Adrenal gland (tissue), 12 donors: ENCODE data around the gene PANK1. TPM values are rescaled to one million over a fixed set of nuclear protein-coding genes. Genes with fewer than 3 reads are reported as not detected.
"Not testable (repeated sequence)": the region's sequence is repeated elsewhere in the genome, so short reads cannot be mapped to it uniquely, and the experiment has no call there.

Source experiments
- DNase-seq, 7 donors: peaks; one replicate each; pipeline ENCODE4 v3.0.0-alpha.2; 2019 to 2020
- H3K27ac ChIP-seq, 5 donors: fragments of 200-600 bp; sonication (generic) in 4 of 5; 1 replicate in 3 of 5; 2 replicates in 2 of 5; pipeline versions ENCODE4 v1.5.1 to v1.8.0; 2016 to 2020; ENCODE audit warnings: mild to moderate bottlenecking in 1 of 5
- H3K27me3 ChIP-seq: fragments of 200-600 bp; 2 replicates; pipeline ENCODE4 v1.8.0; 2021
- H3K36me3 ChIP-seq, 2 donors: fragments of 200-600 bp; replicated peaks in 1 of 2; 1 replicate in 1 of 2; 2 replicates in 1 of 2; pipeline versions ENCODE4 v1.5.1 to v1.8.0; 2018 to 2022
- H3K4me1 ChIP-seq, 2 donors: fragments of 200-600 bp; replicated peaks in 1 of 2; 1 replicate in 1 of 2; 2 replicates in 1 of 2; pipeline versions ENCODE4 v1.5.1 to v1.8.0; 2018 to 2021
- H3K4me3 ChIP-seq, 4 donors: fragments of 200-600 bp; sonication (generic) in 3 of 4; one replicate each; pipeline ENCODE4 v1.5.1; 2016 to 2018
- H3K9me3 ChIP-seq, 3 donors: fragments of 200-600 bp; sonication (generic) in 1 of 3; replicated peaks in 1 of 3; 1 replicate in 2 of 3; 2 replicates in 1 of 3; pipeline versions ENCODE4 v1.5.1 to v1.8.0; 2016 to 2021
- POLR2A ChIP-seq, 2 donors: fragments of 450-650 bp; IDR thresholded peaks; one replicate each; pipeline ENCODE4 v1.6.1; 2017; ENCODE audit warnings: antibody characterized with exemption in 2 of 2, mild to moderate bottlenecking in 2 of 2, moderate library complexity in 1 of 2
- WGBS, 4 donors: extraction: QIAGEN DNeasy Blood & Tissue Kit in 2 of 4; methylation state at CpG; one replicate each; pipeline versions ENCODE4 v1.1.5 to v1.1.7; 2013 to 2017; 5-methylcytosine and 5-hydroxymethylcytosine counted together
- intact Hi-C, 2 donors: fragments of 100-400 bp; cut with DNase I; formaldehyde crosslinking; loops; one replicate each; pipeline versions ENCODE4 v1.14.1 to v1.15.0; 2022 to 2023
- polyA plus RNA-seq, 3 donors: library from polyadenylated mRNA; stranded (reverse); fragments of 200-250 nt in 2 of 3; fragments of 350-450 nt in 1 of 3; fragmentation: Illumina TruSeq in 1 of 3; extraction: RNeasy Lipid Tissue Mini Kit (QIAGEN cat#74804) in 1 of 3; gene quantifications; one replicate each; pipeline ENCODE4 v1.2.3, GENCODE V29; 2013 to 2014
- total RNA-seq, 9 donors: library from RNA; depleted of rRNA in 4 of 9; stranded (reverse); fragments of >200 nt in 4 of 9; fragments of 120-200 nt in 1 of 9; fragmentation: NEBNext Ultra II Directional in 1 of 9; extraction: Animal tissue kit (Norgen Biotek cat#: 25700) in 1 of 9; gene quantifications; one replicate each; pipeline versions ENCODE4 v1.1.0 to v1.2.4, GENCODE V29; 2013 to 2023
- TF ChIP-seq, protein P1 (sequence below), 6 experiments: fragments of 450-650 bp in 4 of 6; fragments of 200-600 bp in 2 of 6; sonication (generic) in 1 of 6; IDR thresholded peaks; 1 replicate in 5 of 6; 2 replicates in 1 of 6; pipeline versions ENCODE4 v1.5.1 to v1.8.0; 2016 to 2021; ENCODE audit warnings: antibody characterized with exemption in 6 of 6, mild to moderate bottlenecking in 2 of 6, moderate library complexity in 1 of 6
- donor health status: healthy with polysubstance abuse.
- donor health status: Bipolar disorder and iron deficiency.
- donor health status: DM: yes; HTN: yes; CAD: no.
- donor health status: DM: no; HTN: no; CAD: no.
- donor health status: DM: no; HTN: no; CAD: no.
- donor health status: DM: yes; HTN: yes; CAD: no.

The PANK1 gene
- total and polyA plus RNA-seq, 12 donors, result 1.1 to 21.3 (median 8.5) TPM

DNA sequence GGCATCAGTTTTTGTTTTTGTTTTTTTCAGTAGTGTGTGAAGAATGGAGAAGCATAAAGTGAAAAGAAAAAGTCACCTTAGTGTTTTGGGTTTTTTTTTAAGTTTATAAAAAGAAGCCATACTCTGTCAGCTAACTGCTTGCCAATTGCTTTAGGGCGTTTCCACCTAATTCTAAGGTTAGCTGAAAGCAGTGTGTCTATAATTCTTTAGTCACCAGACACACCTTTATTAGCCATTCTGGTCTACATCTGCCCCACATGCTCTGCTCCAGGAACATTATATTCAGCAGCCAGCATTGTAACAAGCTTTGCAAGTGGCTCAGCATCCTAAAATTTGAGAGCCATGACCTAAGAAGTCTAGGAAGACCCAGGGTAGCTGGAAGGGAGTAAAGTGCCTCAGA, 95.5 kb downstream of the PANK1 start:
- intact Hi-C loops, result no loop called here
- TF ChIP-seq, protein P1, sequence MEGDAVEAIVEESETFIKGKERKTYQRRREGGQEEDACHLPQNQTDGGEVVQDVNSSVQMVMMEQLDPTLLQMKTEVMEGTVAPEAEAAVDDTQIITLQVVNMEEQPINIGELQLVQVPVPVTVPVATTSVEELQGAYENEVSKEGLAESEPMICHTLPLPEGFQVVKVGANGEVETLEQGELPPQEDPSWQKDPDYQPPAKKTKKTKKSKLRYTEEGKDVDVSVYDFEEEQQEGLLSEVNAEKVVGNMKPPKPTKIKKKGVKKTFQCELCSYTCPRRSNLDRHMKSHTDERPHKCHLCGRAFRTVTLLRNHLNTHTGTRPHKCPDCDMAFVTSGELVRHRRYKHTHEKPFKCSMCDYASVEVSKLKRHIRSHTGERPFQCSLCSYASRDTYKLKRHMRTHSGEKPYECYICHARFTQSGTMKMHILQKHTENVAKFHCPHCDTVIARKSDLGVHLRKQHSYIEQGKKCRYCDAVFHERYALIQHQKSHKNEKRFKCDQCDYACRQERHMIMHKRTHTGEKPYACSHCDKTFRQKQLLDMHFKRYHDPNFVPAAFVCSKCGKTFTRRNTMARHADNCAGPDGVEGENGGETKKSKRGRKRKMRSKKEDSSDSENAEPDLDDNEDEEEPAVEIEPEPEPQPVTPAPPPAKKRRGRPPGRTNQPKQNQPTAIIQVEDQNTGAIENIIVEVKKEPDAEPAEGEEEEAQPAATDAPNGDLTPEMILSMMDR (IDR thresholded peaks at IDR 0.05), result no peak
- TF ChIP-seq POLR2A (IDR thresholded peaks at IDR 0.05), result no peak
- DNase-seq, result no peak
- Histone ChIP-seq H3K36me3 (no peaks in the 10 kb centered on the region), H3K4me3 (no peak overlapping the region), H3K27ac (no peak overlapping the region), H3K9me3 (no peaks in the 10 kb centered on the region), H3K4me1 (peaks cover 0 to 3% of the 10 kb centered on the region in 2 donors), H3K27me3 (no peaks in the 10 kb centered on the region)
- 68 to 86% (median 71%) methylated on average over 1 of the region's 1 CpG for WGBS, 4 donors

DNA sequence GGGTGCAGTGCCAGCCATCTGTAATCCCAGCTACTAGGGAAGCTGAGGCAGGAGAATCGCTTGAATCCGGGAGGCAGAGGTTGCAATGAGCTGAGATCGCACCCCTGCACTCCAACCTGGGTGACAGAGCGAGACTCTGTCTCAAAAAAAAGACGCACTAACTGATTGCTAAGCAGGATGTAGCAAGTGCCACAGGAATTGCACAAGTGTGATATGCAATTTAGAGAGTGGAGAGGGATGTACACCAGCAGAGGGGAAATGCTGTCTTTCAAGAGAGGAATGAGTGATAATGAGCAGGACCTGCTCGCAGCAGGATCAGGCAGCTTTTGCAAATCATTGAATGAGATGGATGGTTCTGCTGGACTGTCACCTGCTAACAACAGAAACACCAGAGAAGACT, 96.4 kb downstream of the PANK1 start:
- Histone ChIP-seq H3K36me3 (no peaks in the 10 kb centered on the region), H3K9me3 (no peaks in the 10 kb centered on the region), H3K27ac (no peak overlapping the region), H3K4me3 (no peak overlapping the region), H3K4me1 (peaks cover 0 to 3% of the 10 kb centered on the region in 2 donors), H3K27me3 (no peaks in the 10 kb centered on the region)
- no peak for DNase-seq
- TF ChIP-seq, protein P1 (IDR thresholded peaks at IDR 0.05), result no peak
- TF ChIP-seq POLR2A (IDR thresholded peaks at IDR 0.05), result no peak
- intact Hi-C loops, result no loop called here
- 60 to 89% (median 83%) methylated on average over 5 to 6 of the region's 6 CpGs for WGBS, 4 donors

DNA sequence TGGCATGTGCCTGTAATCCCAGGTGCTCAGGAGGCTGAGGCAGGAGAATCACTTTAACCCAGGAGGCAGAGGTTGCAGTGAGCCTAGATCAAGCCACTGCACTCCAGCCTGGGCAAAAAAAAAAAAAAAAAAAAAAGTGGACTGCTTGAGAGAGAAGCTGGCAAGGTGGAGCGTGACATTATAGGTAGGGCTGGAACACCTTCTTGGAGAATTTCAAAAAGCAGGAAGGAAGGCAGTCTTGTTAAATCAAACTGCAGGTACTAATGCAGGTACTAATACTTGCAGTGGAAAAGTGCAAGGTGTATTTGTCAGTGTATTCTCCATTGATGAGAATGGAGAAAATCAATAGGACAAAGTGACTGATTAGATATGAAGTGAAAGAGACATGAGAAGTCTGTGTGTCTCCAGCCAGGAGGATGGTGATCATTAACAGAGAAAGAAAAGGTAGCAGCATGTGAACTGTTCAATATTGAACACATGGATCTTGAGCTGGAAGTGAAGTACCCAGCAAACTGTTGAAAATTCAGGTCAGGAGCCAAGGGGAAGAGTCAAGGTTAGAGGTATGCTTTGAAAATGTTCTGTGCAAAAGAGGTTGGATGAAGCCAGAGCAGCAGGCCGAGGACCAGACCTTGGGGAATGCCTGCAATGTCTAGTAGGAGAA, 97.1 kb downstream of the PANK1 start:
- H3K4me1 ChIP-seq, result no peaks in the 10 kb centered on the region
- intact Hi-C loops, result no loop called here
- H3K36me3 ChIP-seq, result no peaks in the 10 kb centered on the region
- WGBS, 4 donors, result 61 to 81% (median 77%) methylated on average over 2 of the region's 2 CpGs
- no peak overlapping the region for H3K27ac ChIP-seq
- H3K9me3 ChIP-seq, result no peaks in the 10 kb centered on the region
- TF ChIP-seq POLR2A (IDR thresholded peaks at IDR 0.05), result no peak
- TF ChIP-seq, protein P1 (IDR thresholded peaks at IDR 0.05), result no peak
- no peak overlapping the region for H3K4me3 ChIP-seq
- no peak for DNase-seq
- H3K27me3 ChIP-seq, result no peaks in the 10 kb centered on the region

DNA sequence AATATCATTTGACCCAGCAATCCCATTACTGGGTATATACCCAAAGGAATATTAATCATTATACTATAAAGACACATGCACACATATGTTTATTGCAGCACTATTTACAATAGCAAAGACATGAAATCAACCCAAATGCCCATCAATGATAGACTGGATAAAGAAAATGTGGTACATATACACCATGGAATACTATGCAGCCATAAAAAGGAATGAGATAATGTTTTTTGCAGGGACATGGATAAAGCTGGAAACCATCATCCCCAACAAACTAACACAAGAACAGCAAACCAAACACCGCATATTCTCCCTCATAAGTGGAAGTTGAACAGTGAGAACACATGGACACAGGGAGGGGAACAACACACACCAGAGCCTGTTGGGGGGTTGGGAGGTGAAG, 98.4 kb downstream of the PANK1 start:
- H3K4me1 ChIP-seq, DNase-seq, H3K9me3 ChIP-seq, intact Hi-C loops, H3K27me3 ChIP-seq, H3K36me3 ChIP-seq, H3K27ac ChIP-seq, H3K4me3 ChIP-seq: not testable (repeated sequence)
- 84 to 100% (median 95%) methylated on average over 1 of the region's 1 CpG for WGBS, 4 donors

DNA sequence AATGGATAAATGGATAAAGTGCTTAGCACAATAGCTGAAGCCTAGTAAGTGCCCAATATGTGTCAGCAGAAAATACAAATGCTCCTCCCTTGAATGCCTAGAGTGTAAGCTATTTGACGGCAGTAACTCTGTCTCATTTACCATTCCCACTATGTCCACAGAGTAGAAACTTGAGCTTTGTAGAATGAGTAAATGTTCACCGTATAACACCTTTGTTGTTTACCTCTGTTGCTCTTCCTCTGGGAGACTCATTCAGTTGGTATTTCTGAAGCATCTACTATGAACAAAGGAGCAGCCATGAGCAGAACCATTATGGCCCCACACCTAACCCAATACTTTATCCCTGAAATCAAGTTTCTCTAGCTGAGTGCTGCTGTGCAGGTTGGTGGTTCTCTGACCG, 101.2 kb downstream of the PANK1 start:
- no peak overlapping the region for H3K27ac ChIP-seq
- no peaks in the 10 kb centered on the region for H3K9me3 ChIP-seq
- TF ChIP-seq, protein P1 (IDR thresholded peaks at IDR 0.05), result no peak
- TF ChIP-seq POLR2A (IDR thresholded peaks at IDR 0.05), result no peak
- WGBS, 4 donors, result 69 to 90% (median 83%) methylated on average over 3 of the region's 3 CpGs
- intact Hi-C loops, result no loop called here
- no peak for DNase-seq
- H3K4me1 ChIP-seq, result no peaks in the 10 kb centered on the region
- peaks cover 6% of the 10 kb centered on the region for H3K27me3 ChIP-seq
- H3K36me3 ChIP-seq, result no peaks in the 10 kb centered on the region
- no peak overlapping the region for H3K4me3 ChIP-seq
